ENCODE results near the gene SRSF5.
"Not testable (repeated sequence)": the region's sequence is repeated elsewhere in the genome, so short reads cannot be mapped to it uniquely, and the experiment has no call there.

Gene SRSF5

GRCh38 chr14:69796797-69797500, 30.0 kb downstream of the SRSF5 start, which contains the start of gene SLC10A1:
Gene SLC10A1 (minus strand): TSS chr14:69797241. CDS start chr14:69797155, 86 bp downstream.
- in situ Hi-C loops (cut with HindIII; ENCODE audit: low pct_ligation_motif_present, low pct_unique_long_range_greater_than_20kb, low sequenced_read_pairs) = no loop called here
- DNase-seq = no peak

DNA sequence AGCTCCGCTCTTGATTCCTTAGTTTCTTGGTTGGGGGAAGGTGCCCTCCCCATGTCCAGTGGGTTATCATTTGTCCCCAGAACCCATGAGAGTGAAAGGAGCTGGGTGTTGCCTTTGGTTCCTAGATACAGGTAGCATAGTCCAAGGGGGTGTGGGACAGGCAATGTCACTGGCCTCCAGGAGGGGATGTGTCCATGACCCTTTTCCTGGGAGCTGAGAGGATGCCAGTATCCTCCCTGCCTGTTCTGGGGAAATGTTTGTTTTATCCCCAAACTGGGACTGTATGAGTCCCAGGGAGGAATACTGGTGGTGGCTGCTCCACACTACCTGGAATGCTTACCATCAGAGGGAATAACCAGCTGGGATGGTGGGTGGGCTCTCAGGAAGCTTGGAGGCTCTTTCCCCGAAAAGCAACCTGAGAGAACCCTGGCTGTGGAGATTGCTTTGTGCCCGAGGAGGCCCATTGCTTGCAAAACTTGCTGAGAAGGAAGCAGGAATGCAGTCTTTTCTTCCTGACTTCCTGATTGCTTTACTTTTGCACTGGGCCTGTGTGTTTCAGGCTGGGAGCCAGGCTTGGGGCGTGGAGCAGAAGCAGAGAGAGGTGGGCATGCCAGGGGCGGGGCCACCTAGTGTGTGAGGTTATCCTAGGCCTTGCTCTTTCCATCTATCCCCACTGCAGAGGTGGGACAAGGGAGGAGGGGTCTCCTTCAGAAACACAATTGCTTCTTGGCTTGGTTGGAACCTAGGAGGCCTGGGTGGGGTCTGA, 30.8 kb downstream of the SRSF5 start:
- in situ Hi-C loops (cut with HindIII; ENCODE audit: low pct_ligation_motif_present, low pct_unique_long_range_greater_than_20kb, low sequenced_read_pairs) = no loop called here

GRCh38 chr14:69798339-69798735, 31.4 kb downstream of the SRSF5 start:
- in situ Hi-C loops (cut with HindIII; ENCODE audit: low pct_ligation_motif_present, low pct_unique_long_range_greater_than_20kb, low sequenced_read_pairs) = no loop called here

More for the DNA sequence above, 30.8 kb downstream of the SRSF5 start:
- DNase-seq = no peak

DNA sequence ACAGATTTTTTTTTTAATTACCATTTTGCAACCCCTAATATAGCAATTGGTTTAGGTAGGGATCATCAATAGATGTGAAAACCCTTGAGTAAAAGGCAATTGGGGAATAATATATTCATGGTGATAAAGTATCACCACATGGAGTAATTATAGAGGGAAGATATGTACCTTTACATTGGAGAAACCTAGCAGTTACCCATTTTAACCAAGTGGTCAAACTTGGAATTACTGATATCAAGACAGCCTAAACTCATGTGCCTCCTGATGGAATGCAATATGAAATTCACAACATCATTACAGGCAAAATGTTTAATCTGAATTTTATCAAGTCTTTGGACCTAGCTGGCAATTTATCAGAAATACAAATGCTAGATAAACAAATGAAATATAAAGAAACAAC, 36.8 kb downstream of the SRSF5 start:
- DNase-seq = no peak
- in situ Hi-C loops (cut with HindIII; ENCODE audit: low pct_ligation_motif_present, low pct_unique_long_range_greater_than_20kb, low sequenced_read_pairs) = no loop called here

More at GRCh38 chr14:69798339-69798735, 31.4 kb downstream of the SRSF5 start:
- no peak for DNase-seq

GRCh38 chr14:69804902-69805301, 38.0 kb downstream of the SRSF5 start:
- no peak for DNase-seq
- in situ Hi-C loops (cut with HindIII; ENCODE audit: low pct_ligation_motif_present, low pct_unique_long_range_greater_than_20kb, low sequenced_read_pairs) = no loop called here

DNA sequence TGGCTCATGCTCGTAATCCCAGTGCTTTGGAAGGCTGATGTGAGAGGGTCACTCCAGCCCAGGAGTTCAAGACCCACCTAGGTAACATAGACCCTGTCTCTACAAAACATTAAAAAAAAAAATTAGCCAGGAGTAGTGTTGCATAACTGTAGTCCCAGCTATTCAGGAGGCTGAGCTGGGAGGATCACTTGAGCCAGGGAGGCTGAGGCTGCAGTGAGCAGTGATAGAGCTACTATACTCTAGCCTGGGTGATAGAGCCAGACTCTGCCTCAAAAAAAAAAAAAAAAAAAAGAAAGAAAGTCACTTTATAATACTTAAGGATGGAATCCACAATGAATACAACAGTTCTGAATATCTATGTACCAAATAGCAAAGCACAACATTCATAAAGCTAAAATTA, 40.2 kb downstream of the SRSF5 start:
- DNase-seq = no peak
- in situ Hi-C loops (cut with HindIII; ENCODE audit: low pct_ligation_motif_present, low pct_unique_long_range_greater_than_20kb, low sequenced_read_pairs) = no loop called here

- in situ Hi-C loops (cut with HindIII; ENCODE audit: low pct_ligation_motif_present, low pct_unique_long_range_greater_than_20kb, low sequenced_read_pairs) = no loop called here
These were observed 42.2 kb downstream of the SRSF5 start for GRCh38 chr14:69808919-69809808.

GRCh38 chr14:69811227-69811867, 44.4 kb downstream of the SRSF5 start:
- in situ Hi-C loops (cut with HindIII; ENCODE audit: low pct_ligation_motif_present, low pct_unique_long_range_greater_than_20kb, low sequenced_read_pairs) = no loop called here
- DNase-seq = no peak

More at GRCh38 chr14:69808919-69809808, 42.2 kb downstream of the SRSF5 start:
- DNase-seq = no peak

GRCh38 chr14:69811868-69812252, 44.9 kb downstream of the SRSF5 start:
- in situ Hi-C loops (cut with HindIII; ENCODE audit: low pct_ligation_motif_present, low pct_unique_long_range_greater_than_20kb, low sequenced_read_pairs) = no loop called here
- no peak for DNase-seq

DNA sequence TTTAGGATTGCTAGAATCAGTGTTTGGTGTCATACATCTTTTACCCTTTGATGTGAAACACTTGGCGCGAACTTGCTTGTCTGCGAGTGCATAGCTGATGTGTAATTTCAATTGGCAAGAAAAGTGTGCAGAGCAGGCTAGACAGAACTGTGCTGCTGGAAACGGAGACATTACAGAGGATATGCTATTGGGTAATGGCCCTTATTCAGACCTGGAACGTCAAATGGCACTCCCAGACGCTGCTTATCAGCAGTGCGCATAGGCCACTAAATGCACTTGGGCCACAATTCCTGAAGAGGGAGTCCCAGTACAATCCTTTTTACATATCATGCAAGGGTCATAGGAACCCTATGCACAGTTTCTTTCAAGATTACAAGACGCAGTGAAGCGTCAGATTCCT, 45.8 kb downstream of the SRSF5 start:
- DNase-seq = no peak
- in situ Hi-C loops (cut with HindIII; ENCODE audit: low pct_ligation_motif_present, low pct_unique_long_range_greater_than_20kb, low sequenced_read_pairs) = no loop called here

DNA sequence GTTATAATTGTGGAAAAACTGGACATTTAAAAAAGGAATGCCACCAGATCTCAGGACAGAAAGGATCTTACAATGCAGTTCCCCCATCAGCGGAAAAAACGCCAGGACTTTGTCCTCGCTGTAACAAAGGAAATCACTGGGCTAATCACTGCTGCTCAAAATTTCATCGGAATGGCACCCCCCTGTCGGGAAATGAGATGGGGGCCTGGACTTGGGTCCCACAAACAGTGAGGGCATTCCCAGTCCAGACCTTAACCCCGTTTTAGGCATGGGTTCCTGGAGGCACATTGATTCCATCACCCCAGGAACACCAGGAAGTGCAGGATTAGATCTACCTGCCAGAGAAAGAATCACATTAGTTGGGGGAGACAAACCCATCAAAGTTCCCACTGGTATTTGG, 46.4 kb downstream of the SRSF5 start:
- in situ Hi-C loops (cut with HindIII; ENCODE audit: low pct_ligation_motif_present, low pct_unique_long_range_greater_than_20kb, low sequenced_read_pairs); DNase-seq: not testable (repeated sequence)

GRCh38 chr14:69814397-69814796, 47.5 kb downstream of the SRSF5 start:
- in situ Hi-C loops (cut with HindIII; ENCODE audit: low pct_ligation_motif_present, low pct_unique_long_range_greater_than_20kb, low sequenced_read_pairs) = no loop called here
- no peak for DNase-seq

GRCh38 chr14:69815556-69815955, 48.6 kb downstream of the SRSF5 start:
- DNase-seq = no peak
- in situ Hi-C loops (cut with HindIII; ENCODE audit: low pct_ligation_motif_present, low pct_unique_long_range_greater_than_20kb, low sequenced_read_pairs) = no loop called here

- in situ Hi-C loops (cut with HindIII; ENCODE audit: low pct_ligation_motif_present, low pct_unique_long_range_greater_than_20kb, low sequenced_read_pairs) = no loop called here
- DNase-seq = no peak
These were observed 49.3 kb downstream of the SRSF5 start for GRCh38 chr14:69816216-69816615.

- peak; percentile 61 for DNase-seq
- in situ Hi-C loops (cut with HindIII; ENCODE audit: low pct_ligation_motif_present, low pct_unique_long_range_greater_than_20kb, low sequenced_read_pairs) = no loop called here
These were observed 51.8 kb downstream of the SRSF5 start for GRCh38 chr14:69818758-69819191.

DNA sequence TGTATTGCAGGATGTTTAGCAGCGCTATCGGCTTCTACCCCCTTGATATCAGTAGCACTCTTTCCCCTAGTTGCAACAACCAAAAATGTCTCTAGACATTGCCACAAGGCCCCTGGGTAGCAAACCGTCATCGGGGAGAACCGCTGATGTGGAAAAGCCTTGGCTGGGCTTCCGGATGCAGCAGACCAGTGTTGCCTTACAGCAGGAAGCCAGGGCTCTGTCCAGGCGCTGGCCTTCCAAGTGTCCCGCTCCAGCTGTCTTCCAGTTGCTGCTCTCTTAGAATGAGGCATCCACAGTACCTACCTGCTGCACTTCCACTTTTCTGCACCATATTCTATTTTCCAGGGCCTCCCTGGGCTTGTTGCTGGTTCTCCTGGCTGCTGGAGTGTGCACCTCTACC, 52.7 kb downstream of the SRSF5 start:
- DNase-seq = no peak
- in situ Hi-C loops (cut with HindIII; ENCODE audit: low pct_ligation_motif_present, low pct_unique_long_range_greater_than_20kb, low sequenced_read_pairs) = no loop called here

GRCh38 chr14:69820991-69821390, 54.0 kb downstream of the SRSF5 start:
- in situ Hi-C loops (cut with HindIII; ENCODE audit: low pct_ligation_motif_present, low pct_unique_long_range_greater_than_20kb, low sequenced_read_pairs) = no loop called here
- DNase-seq = no peak

All from ACHN (cell line).